HG03175 (cell line): ENCODE results near the gene EDAR.

Experiments used
- ATAC-seq: cut with Tn5 transposase; IDR thresholded peaks from one replicate; pipeline ENCODE4 v1.9.1; 2021; ENCODE audit warnings: mild to moderate bottlenecking, moderate library complexity; ENCODE audit not compliant: unreplicated experiment

The EDAR gene

DNA sequence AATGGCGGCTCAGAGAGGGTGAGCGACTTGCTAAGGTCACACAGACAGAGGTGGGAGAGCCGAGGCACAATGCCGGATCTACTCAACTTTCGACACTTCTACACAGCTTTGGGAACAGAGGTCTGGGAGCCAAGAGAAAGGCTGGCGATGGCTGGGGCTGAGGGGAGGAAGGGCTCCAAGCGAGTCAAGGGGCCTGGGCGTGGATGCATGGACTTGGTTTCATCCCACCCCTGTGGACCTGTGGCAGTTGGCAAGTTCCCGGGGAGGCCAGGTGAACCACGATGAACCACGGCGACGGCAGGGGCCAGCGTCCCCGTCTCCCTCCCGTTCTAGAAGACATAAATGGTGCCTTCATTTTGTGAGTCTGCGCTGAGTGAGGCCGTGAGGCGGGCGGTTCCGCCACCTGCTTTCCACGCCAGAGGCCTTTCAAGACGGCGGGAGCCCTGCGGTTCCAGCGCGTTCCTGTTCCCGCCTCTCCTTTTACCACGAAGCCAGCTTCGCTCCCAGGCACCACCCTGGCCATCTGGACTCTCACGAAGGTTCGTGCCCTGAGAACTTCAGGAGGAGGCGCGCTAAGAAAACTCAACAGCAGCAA is 46.7 kb downstream of the EDAR start:
- ATAC-seq: no peak

DNA sequence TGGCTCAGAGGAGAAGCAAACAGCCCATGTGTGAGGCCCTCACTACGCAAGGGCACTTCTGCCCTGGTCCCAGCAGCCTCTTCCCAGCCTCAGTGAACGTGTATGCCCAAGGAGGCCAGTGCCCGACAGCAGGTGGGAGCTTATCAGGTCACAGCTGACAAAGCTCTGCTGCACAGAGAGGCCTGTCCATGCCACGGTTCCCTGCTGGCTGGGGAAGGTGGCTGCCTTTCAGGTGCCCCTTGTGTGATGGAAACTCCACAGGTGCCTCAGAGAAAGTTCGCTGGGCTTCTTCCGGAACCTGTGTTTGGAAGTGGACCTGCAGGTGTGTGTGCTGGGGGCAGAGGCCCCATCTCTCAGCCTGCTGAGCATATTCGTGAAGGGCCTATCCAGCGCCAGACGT is 47.3 kb downstream of the EDAR start:
- ATAC-seq: no peak

DNA sequence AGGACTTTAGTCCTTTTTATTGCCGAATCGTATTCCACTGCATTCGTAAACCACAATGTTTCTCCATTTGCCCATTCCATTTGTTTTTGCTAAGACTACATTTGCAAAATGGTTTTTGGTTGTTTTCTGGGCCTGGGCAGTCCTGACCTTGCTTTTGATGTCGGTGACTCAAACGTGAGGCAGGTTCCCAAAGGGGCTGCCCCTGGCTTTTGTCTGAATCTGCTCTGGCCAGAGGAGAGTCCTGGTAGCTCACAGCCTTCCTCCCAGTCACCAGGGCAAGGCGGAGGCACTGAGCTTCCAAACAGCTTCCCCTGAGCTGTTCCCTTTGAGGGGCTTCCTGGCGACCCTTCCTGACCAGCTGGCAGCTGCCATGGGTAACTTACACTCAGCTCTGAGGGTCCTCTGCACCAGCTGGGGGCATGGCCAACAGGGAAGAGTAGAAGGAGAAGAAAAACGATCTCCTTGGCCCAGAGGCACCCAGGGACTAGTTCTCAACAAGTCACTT is 47.8 kb downstream of the EDAR start:
- no peak for ATAC-seq

DNA sequence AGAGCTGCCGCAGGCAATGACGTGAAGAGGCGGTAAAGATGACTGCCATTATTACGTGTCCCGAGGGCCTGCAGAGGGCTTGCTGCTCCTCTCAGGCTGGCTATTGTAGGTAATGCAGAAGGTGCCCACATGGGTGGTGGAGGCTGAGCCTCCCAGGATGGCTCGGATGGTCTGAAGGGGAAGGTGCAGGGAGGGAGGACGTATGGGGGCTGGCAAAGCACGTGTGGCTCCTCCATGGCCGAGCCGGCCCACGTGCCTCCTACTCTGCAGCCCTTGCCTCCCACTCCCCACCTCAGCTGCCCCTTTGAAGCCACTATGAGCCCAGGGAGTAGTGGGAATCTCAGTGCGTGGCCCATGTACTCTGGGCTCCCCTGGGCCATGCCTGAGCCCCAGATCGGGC is 48.9 kb downstream of the EDAR start:
- no peak for ATAC-seq

DNA sequence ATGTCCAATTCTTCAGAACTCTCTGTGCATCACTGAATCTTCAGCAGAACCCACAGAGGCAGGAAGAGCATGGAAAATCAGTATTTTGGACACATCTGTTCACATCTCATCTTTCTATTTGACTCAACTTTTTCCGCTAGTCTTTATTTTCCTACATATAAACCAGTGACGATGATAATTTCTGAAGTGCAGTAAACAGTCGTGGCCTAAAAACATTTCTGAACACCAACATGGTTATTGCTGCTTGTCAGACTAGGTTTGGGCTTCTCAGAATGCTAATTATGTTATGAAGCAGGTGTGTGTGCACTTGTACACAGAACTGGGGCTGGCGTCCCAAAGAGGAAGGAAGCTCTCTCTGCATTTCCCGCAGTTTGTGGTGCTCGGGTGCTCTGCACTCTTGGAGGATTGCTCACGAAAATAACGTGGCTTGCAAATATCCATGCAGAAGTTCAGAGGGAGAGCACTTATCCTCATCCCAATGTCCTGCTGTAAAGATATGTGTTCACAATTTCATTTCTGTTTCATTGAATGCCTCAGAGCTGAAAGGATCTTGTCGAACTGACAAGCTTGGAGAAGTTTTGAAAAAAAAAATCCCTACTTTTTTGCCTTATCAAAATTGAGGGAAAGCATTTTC is 50.8 kb downstream of the EDAR start:
- ATAC-seq: no peak

DNA sequence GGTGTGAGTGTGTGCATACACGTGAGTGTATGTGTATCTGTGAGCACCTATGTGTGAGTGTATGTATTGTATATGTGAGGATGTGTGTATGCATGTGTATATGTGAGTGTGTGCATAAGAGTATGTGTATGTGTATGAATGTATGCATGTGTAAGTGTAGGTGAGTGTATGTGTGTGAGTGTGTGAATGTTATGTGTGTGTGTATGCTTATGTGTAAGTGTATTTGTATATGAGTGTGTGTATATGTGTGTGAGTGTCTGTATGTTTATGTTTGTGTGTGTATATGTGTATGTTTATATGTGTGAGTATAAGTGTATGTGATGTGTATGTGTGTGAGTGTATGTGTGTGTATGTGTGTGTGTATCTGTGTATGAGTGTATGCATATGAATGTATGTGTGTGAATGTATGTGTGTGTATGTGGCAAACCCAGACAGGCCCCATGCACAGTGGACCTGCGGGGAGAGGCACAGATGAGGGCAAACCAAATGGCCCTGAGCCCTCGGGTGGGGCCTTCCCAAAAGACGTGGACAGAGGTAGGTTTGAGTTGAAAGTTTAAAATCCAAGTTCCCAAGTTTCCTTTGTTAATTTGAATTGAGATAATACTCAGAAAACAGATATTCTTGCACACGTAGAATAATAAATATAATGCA is 51.5 kb downstream of the EDAR start:
- no peak for ATAC-seq

DNA sequence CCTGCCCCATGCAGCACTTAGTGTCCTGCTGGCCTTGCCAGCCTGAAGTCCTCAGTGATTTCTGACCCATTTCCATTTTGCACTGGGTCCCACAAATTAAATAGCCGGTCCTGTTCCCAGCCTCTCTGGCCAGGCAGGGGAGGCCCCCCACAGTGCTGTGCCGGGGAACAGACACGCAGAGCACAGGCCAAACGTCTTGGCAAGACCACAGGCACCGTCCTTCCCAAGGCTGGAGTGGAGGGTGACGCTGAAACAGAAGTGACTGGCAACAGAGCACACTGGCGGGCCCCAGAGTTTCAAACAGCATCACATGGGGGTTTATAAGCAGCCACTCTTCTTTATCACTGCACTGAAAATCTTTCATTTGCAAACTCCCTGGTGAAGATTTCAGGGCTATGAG is 52.2 kb downstream of the EDAR start:
- ATAC-seq: no peak

DNA sequence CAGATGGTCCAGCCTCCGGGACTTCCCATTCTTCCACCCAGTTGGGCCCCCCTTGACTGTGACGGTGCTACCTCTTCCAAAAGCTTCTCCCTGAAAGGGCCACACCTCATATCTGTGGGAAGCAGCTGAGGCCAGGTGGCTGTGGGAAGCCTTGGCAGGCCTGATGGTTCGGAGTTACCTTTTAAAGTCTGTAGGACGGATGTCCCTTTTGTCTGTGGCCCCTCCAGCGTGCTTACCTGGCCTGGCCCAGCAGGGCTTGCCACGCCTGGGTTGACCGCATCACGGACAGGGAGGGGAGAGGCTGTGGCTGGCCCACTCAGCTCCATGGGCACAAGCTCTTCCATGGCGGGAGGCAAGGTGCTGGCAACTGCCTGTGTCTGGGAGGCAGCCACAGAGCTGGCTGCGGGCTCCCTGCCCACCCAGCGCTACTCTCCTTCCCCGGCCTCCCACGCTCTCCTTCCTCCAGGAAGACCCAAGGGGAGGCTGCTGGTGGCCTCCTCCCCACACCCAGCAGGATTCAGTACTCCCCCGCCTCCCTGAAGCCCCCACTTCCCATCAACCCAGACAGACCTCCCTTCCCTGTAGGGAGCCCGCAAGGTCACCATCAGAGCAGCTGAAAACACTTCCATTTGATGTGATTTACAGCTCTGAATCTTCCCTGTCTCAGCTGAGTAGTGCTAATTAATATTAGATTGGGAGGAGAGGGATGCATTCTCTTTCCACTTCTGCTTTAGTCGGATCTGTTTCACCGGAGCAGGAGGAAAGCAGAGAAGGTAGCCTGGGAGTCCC is 52.8 kb downstream of the EDAR start:
- ATAC-seq: no peak

DNA sequence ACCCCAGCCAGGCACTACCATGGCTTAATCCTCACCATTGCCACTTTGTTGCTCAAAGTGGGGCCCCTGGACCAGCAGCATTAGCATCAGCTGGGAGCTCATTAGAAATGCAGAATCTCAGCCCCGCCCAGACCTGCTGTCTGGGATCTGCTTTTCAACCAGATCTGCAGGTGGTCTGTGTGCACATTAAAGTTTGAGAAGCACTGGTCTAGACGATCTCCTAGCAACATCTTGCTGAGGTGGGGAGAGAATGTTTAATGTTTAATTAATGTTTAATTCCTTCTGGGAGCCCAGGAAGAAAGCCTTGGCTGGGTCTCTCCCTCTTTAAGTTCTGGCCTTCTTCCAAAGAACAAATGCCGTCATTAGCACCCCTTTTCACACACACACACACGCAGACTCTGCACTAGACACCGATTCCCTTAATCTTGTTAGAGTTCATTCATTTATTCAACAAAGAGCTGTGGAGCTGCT is 53.7 kb downstream of the EDAR start:
- ATAC-seq: no peak

DNA sequence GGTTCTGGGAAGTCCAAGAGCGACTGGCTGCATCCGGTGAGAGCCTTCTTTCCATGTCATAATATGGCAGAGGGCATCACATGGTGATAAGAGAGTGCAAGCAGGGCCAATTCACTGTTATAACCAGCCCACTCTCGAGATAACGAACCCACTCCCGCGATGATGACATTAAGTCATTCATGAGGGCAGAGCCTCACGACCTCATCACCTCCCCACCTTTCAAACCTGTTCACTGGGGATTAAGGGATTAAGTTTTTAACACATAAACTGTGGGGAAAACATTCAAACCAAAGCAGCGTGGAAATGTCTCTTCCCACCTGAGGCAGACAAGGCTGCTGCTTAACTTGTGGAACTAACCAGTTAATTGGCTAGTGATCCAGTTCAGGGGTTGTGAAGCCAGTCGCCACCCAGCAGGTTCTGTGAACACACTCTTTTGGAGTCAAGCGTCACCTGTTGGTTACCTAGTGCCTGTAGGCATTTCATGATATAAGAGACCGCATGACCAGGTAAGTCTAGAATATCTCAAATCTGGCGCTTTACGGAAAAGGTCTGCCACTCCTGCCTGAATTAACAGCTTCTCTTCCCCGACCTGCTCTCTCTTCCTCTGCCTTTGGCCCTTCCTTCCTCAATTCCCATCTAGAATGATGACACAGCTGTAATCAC is 54.3 kb downstream of the EDAR start:
- ATAC-seq: no peak

DNA sequence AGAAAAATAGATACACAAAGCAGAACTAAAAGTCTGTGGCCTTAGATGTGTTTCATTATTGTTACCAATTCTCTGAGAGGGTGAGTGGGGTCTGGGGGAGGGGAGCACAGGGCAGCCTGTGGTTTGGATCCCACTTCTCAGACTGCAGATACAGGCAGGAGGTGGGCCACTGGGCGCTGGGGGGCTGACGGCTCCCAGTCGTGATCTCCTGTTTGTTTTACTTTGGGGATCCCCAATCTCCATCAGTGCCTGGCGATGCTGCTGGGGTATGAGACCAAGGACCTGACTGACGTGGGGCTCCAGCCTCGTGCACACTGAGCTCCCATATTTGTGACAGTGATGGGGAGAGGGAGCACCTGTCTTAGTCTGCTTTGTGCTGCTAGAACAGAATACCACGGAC is 54.9 kb downstream of the EDAR start:
- no peak for ATAC-seq

DNA sequence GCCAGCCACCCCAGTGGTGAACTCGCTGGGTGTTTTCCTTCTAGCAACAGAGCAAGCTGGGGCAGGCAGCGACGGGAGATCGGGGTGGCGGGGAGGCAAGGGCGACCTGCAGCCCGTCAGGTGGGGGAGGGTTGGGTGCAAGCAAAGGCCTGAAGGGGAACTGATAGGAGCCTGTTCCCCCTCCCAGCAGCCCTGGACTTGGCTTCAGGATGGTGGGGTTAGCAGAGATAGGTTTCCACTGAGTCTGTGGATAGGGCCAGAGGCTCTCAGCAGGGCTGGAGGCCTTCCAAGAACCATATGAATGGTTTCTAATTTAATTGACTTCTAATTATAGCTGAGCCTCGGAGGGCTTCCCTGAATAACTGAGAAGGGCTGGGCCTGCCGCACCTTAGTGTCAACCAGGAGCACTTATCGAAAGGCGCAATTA is 55.3 kb downstream of the EDAR start:
- ATAC-seq: no peak

DNA sequence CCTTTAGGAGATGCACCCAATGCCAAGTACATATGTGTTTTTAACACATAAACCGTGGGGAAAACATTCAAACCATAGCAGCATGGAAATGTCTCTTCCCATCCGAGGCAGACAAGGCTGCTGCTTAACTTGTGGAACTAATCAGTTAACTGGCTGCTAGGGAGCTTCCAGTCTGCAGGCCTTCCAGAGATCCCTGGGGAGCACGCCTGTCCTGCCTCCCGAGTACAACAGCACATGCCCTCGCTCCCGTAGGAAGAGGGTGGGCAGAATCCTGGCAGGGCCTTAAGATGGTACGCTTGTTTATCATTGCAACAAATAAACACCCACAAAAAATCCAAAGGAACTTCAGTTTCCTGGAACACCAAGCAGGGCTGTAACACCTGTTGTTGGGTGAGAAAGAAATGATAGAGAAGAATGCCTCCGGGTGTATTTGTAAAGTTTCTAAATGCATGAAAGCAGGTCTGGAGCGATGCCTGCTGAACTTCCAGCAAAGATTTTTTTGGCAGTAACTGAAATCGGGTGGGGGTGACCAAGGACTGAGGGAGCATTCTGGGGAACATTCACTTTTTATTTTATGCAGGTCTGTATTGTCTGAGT is 56.2 kb downstream of the EDAR start:
- no peak for ATAC-seq

DNA sequence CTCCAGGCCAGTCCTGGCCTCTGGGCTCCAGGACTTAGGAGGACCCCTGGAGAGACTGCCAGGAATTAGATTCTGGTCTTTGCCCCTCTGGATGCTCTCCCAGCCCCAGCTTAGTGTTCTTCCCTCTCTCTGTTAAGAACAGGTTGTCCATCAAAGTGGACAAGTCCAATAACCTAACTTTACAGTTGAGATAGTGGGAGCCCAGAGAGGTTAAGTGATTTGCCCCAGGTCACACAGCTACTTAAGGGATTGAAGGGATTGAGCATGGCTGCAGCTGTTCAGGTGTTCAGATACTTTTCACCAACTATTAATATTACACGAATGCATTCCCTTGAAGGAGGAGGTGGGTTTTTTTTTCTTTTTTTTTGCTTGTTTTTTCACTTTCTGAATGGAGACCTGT is 57.6 kb downstream of the EDAR start:
- no peak for ATAC-seq

DNA sequence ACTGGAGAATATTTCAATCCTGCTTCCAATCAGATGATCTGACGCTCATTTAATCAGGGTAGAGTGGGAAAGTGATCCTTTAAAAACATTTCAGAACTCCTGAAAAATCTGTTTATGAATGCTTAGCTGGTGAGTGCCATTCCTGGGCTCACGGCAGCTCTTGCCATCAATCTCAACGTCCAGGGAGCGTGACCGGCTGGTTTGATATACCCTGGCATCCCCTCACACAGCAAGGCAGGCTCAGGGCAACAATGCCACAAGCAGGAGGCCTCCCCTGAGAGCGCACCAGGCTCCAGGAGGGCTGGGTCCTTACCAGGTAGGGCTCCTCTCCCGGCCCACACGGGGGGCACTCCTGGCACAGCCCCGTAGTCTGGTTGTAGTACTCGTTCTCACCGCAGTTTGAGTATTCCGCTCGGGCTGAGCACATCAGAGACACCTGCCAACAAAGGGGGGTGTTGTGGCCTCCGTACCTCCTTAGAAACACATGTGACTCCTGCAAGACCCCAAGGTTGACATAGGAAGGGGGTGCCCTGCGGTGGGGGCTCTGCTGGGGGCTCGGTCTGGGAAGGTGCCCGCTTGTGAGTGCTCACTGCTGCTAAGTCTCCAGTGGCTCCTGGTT is 59.1 kb downstream of the EDAR start:
- no peak for ATAC-seq

DNA sequence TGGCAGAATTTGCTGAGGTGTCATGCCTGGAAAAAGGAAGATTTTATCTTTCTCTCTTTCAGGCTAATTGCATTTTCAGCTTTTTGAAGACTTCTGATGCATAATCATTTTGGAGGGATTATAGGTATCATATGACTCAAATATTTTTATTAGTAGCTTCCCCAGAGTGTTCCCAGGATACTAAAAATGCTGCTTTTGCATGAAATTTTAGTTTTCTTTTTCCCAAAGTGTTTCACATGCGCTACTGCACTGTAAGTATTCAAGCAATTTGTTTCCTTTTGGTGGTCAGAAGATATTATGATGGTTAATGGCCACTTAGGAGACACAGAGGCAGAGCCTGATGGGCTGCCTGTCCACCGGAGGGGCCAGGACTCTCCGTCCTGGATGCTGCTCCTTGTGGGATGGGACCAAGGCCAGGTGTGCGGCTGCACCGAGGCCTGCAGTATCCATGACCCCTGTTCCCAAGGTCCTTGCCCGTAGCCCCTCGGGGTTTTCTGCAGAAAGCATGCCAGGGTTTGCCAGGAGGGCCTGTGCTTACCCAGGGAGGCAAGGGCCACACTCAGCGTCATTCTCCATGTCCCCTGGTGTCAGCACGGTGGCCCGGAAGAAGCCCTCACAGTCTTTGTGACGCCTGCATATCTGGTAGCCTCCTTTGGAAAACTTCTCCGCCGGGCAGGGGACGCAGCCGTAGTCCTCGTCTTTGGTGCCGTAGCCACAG is 60.2 kb downstream of the EDAR start:
- ATAC-seq: no peak

DNA sequence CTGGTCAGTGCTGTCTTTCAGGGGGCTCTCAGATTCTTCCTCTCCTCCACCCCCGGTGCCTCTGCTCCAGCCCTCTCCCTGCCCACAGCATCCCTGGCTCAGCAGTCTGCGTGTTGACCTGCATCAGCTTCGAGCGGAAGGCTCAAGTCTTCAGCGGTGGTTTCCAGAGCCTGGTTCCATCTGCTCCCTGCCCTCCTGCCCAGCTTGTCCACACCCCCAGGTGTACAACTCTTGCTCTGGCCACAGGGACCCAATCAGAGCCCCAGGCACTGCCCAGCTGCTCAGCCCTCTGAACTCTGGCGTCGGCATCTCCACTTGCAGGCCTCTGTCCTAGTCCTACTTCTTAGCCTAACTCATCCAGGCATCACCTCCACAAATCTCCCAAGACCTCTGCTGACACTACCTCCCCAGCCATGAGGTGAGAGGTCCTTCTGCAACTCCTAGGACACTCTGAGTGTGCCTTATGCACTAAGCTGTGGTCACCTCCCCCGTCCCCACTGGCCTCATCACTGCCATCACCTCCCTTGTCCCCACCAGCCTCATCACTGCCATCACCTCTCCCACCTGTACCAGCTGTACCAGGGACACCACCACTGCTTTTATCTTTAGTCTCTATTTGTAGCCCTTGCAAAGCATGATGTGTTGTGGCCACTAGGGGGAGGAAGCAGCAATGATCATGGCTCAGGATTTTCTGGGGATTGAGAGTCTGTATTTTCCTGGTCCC is 60.9 kb downstream of the EDAR start:
- peak; percentile 49 for ATAC-seq

DNA sequence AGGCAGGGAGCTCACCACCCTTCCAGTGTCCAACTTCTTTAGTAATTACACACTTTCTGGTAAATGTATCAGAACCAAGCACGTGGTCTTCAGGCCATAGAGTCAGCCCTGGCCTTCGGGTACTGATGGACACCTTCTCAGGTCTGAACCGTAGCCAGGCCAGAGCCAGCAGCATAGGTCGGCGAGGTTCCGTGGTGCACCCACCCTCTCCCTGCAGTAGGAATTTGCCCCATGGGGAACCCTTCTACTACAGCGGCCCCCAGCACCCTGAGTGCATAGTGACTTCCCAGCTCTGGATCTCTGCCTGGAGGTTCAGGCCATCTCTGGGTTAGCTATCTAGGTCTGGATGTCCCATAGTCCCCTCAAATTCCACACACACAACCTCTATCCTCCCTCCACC is 61.6 kb downstream of the EDAR start:
- ATAC-seq: no peak
